ENCODE results near the gene CHCHD1. TPM values are rescaled to one million over a fixed set of nuclear protein-coding genes. Genes with fewer than 3 reads are reported as not detected.

The CHCHD1 gene
- total and polyA plus RNA-seq, 2 donors (not counting 3 experiments of a cell fraction or from before 2014, with no cell fraction given): 31.7 to 39.2 TPM

DNA sequence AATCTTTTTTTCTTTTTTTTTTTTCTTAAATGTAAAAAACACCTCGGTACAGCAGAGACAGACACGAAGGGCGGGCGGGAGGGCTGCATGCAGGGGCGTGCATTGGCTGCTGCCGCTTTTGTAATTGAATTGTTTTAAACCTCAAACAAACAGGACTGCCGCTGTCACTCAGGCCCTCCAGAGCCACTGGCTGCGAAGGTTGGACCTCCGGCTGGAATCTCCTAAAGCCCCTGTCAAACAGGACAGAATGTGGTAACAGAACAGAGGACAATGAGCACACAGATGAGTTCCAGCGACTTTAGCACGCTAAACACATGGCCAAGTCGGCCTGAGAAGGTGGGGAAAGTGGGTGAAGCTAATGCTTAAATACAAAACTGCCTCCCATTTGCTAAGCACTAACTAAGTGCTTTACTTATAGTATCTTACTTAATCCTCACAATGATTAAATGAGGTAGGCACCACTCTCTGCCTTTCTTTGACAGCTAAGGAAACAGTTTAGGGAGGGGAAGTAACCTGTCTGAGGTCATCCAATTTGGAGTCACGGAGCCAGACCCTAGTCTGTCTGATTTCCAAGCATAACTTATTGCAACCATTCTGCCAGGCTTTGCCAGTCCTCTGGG lies 32.5 kb downstream of the CHCHD1 start:
- no peaks in the 10 kb centered on the region for H3K9me3 ChIP-seq (replicated peaks; ENCODE audit: control insufficient read depth, insufficient read depth, low read length)
- H3K79me2 ChIP-seq (ENCODE audit: control insufficient read depth, insufficient read depth, low read length): no peaks in the 10 kb centered on the region
- ChIA-PET POLR2A (no interaction called here), CTCF (no interaction called here)
- no peaks in the 10 kb centered on the region for H3K9me1 ChIP-seq (replicated peaks; ENCODE audit: control insufficient read depth, extremely low read depth, insufficient read depth, low read length)
- no peak overlapping the region for H2AFZ ChIP-seq (ENCODE audit: low read depth, low read length)
- no peaks in the 10 kb centered on the region for H3K27me3 ChIP-seq (ENCODE audit: control insufficient read depth in 2 of 2, insufficient read depth in 2 of 2, low read length in 2 of 2)
- no peak overlapping the region for H3K27ac ChIP-seq (ENCODE audit: insufficient read depth, low read depth, low read length)
- no peaks in the 10 kb centered on the region for H4K20me1 ChIP-seq (replicated peaks; ENCODE audit: control insufficient read depth, extremely low read depth, insufficient read depth, low read length)
- DNase-seq (ENCODE audit: low read depth, low spot score) (no peak), FAIRE-seq (no peak)
- no peak overlapping the region for H3K9ac ChIP-seq (replicated peaks; ENCODE audit: extremely low read depth, insufficient read depth, low read length)
- peaks cover 35% of the 10 kb centered on the region for H3K4me1 ChIP-seq (ENCODE audit: control insufficient read depth, extremely low read depth, insufficient read depth, low read length)
- intact Hi-C loops (cut with micrococcal nuclease) (loop anchor here (5.0 kb wide), 1 partner anchor 42 kb away; a partner anchor contains a TSS), dilution Hi-C loops (cut with MboI; ENCODE audit: extremely low pct_ligation_motif_present, low sequenced_read_pairs) (no loop called here)
- BruUV-seq (replicated peaks): no TSS peak
- no peak overlapping the region for H3K4me3 ChIP-seq (replicated peaks in 1 of 3; ENCODE audit: insufficient read depth in 1 of 3, low read depth in 1 of 3, low read length in 3 of 3)
- peaks cover 8 to 10% of the 10 kb centered on the region in 2 experiments for H3K36me3 ChIP-seq (ENCODE audit: control insufficient read depth in 2 of 2, extremely low read depth in 1 of 2, insufficient read depth in 2 of 2, low read length in 2 of 2)
- H3K4me2 ChIP-seq (ENCODE audit: insufficient read depth, low read length): no peak overlapping the region
- no peak for TF ChIP-seq CTCF (IDR thresholded peaks at IDR 0.05; ENCODE audit: extremely low read depth in 1 of 2, insufficient read depth in 1 of 2, low read depth in 1 of 2, low read length in 2 of 2)
- TF ChIP-seq, protein P1, sequence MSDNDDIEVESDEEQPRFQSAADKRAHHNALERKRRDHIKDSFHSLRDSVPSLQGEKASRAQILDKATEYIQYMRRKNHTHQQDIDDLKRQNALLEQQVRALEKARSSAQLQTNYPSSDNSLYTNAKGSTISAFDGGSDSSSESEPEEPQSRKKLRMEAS (IDR thresholded peaks at IDR 0.05; ENCODE audit: insufficient read depth, insufficient read length): no peak
- no peak for TF ChIP-seq POLR2A (IDR thresholded peaks at IDR 0.05; ENCODE audit: low read depth, low read length)
- no peak for TF ChIP-seq FOS (IDR thresholded peaks at IDR 0.05; ENCODE audit: borderline replicate concordance, insufficient read depth, low read length)
